Esophagus (tissue), 2 donors: ENCODE results near the gene ANKS1B. TPM values are rescaled to one million over a fixed set of nuclear protein-coding genes. Genes with fewer than 3 reads are reported as not detected.
"Not testable (repeated sequence)": the region's sequence is repeated elsewhere in the genome, so short reads cannot be mapped to it uniquely, and the experiment has no call there.

Source experiments
- H3K27ac ChIP-seq, 2 donors: one replicate each; pipeline ENCODE4 v1.5.1; 2013; ENCODE audit warnings: low read depth in 2 of 2, mild to moderate bottlenecking in 2 of 2, inconsistent platforms in 1 of 2, low read length in 1 of 2, moderate library complexity in 1 of 2
- H3K27me3 ChIP-seq, 2 donors: one replicate each; pipeline ENCODE4 v1.6.1; 2013; ENCODE audit warnings: low read length in 2 of 2, control low read depth in 1 of 2, mild to moderate bottlenecking in 1 of 2; ENCODE audit not compliant: insufficient read depth in 2 of 2, control insufficient read depth in 1 of 2
- H3K36me3 ChIP-seq, 2 donors: one replicate each; pipeline ENCODE4 v1.6.1; 2013; ENCODE audit warnings: low read length in 1 of 2; ENCODE audit not compliant: control insufficient read depth in 2 of 2, insufficient read depth in 2 of 2
- H3K4me1 ChIP-seq, 2 donors: one replicate each; pipeline ENCODE4 v1.6.1; 2013; ENCODE audit warnings: low read length in 1 of 2; ENCODE audit not compliant: control insufficient read depth in 2 of 2, insufficient read depth in 2 of 2
- H3K4me3 ChIP-seq, 2 donors: one replicate each; pipeline ENCODE4 v1.5.1; 2013; ENCODE audit warnings: low read length in 2 of 2, mild to moderate bottlenecking in 2 of 2, low read depth in 1 of 2, moderate library complexity in 1 of 2
- H3K9me3 ChIP-seq, 2 donors: one replicate each; pipeline ENCODE4 v1.6.1; 2013; ENCODE audit warnings: mild to moderate bottlenecking in 2 of 2, low read depth in 1 of 2, low read length in 1 of 2, moderate library complexity in 1 of 2; ENCODE audit not compliant: control insufficient read depth in 2 of 2, insufficient read depth in 1 of 2
- WGBS, 2 donors: extraction: QIAGEN DNeasy Blood & Tissue Kit; methylation state at CpG; one replicate each; pipeline ENCODE4 v1.1.7; 2013; 5-methylcytosine and 5-hydroxymethylcytosine counted together
- polyA plus RNA-seq, 2 donors: library from polyadenylated mRNA; stranded (reverse); fragments of 200-250 nt; gene quantifications; one replicate each; pipeline ENCODE4 v1.2.3, GENCODE V29; 2013
- donor health status: healthy with polysubstance abuse.
- donor health status: Bipolar disorder and iron deficiency.

Gene ANKS1B
- polyA plus RNA-seq, 2 donors = 0.85 to 1.0 TPM

DNA sequence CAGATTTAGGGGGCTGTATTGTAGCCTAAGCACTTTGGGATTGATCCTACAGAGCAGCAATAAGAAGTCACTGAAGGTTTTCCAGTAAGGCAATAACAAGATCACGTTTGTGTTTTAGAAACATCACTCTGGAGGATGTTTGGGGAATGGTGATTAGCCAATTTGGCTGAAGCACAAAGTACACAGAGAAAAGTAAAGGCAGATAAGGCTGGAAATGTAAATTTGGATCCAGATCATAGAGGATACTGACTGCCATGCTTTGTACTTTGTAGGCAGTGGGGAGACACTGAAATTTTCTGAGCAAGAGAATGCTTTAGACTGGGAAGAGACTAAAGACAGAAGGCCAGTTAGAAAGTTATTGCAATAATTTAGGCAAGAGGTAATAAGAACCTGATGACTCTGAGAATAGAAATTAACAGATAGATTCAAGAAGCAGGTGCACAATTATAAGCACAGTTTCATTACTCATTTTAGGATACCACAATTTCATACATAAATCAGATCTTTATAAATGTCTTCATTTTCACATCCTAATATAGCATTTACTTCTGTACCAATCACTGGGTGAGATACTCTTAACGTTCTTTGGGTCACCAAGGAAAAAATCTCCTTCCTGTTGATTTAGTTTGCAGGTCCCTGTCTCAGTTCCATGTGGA is 651.7 kb downstream of the ANKS1B start:
- no peak overlapping the region for H3K27ac ChIP-seq
- H3K9me3 ChIP-seq = no peaks in the 10 kb centered on the region
- no peaks in the 10 kb centered on the region for H3K4me1 ChIP-seq
- no peak overlapping the region for H3K4me3 ChIP-seq
- H3K36me3 ChIP-seq = no peaks in the 10 kb centered on the region
- 12 to 18% methylated on average over 2 of the region's 2 CpGs for WGBS, 2 donors
- no peaks in the 10 kb centered on the region for H3K27me3 ChIP-seq

DNA sequence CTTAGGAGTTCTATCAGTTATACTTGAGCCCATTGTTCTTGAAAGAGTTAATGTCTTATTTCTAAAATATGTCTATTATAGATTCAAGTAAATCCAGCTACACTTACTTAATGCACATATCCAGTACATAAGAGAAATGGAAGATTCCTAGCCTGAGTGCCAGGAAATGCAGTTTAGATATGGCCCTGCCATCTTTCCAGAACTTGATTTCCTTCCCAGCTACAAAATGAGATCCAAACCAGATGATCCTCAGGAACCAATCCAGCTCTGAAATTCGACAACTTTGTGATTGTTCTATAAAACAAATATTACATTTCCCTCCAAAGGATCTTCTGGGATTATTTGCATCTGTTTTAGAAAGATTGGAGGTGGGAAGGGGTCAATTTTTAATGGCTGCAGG is 654.5 kb downstream of the ANKS1B start:
- Histone ChIP-seq H3K27ac (no peak overlapping the region), H3K36me3 (no peaks in the 10 kb centered on the region), H3K9me3 (no peaks in the 10 kb centered on the region), H3K4me1 (no peaks in the 10 kb centered on the region), H3K27me3 (no peaks in the 10 kb centered on the region), H3K4me3 (no peak overlapping the region)
- WGBS, 2 donors = 12 to 26% methylated on average over 1 of the region's 1 CpG

DNA sequence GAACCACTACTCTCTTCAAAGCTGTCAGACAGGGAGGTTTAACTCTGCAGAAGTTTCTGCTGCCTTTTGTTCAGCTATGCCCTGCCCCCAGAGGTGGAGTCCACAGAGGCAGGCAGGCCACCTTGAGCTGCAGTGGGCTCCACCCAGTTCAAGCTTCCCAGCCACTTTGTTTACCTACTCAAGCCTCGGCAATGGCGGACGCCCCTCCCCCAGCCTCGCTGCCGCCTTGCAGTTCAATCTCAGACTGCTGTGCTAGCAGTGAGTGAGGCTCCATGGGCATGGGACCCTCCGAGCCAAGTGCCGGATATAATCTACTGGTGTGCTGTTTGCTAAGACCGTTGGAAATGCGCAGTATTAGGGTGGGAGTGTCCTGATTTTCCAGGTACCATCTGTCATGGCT is 663.5 kb downstream of the ANKS1B start:
- H3K4me3 ChIP-seq, H3K4me1 ChIP-seq, H3K9me3 ChIP-seq, H3K27ac ChIP-seq, H3K27me3 ChIP-seq, H3K36me3 ChIP-seq: not testable (repeated sequence)
- WGBS, 2 donors = 91 to 92% methylated on average over 9 of the region's 9 CpGs

DNA sequence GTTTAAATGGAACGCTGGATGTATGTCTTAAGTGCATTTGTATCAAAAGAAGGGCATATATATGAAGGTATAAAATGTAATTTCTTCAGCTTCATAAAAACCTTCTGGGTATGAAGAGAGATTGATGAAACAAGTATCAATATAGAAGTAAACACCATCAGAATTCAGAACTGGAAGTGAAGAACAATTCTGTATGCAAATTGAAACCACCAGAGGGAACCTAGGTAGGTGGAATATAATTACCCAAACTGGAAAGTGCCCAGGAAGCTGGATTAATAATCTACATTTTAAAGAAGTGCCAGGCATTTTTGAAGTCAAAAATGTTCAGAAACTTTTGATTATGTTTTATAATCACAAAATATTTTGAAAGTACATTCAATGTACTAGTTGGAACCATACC is 673.4 kb downstream of the ANKS1B start:
- H3K4me3 ChIP-seq = no peak overlapping the region
- 76 to 91% methylated on average over 1 of the region's 1 CpG for WGBS, 2 donors
- no peaks in the 10 kb centered on the region for H3K36me3 ChIP-seq
- no peaks in the 10 kb centered on the region for H3K9me3 ChIP-seq
- H3K27me3 ChIP-seq = no peaks in the 10 kb centered on the region
- no peak overlapping the region for H3K27ac ChIP-seq
- H3K4me1 ChIP-seq = no peaks in the 10 kb centered on the region

DNA sequence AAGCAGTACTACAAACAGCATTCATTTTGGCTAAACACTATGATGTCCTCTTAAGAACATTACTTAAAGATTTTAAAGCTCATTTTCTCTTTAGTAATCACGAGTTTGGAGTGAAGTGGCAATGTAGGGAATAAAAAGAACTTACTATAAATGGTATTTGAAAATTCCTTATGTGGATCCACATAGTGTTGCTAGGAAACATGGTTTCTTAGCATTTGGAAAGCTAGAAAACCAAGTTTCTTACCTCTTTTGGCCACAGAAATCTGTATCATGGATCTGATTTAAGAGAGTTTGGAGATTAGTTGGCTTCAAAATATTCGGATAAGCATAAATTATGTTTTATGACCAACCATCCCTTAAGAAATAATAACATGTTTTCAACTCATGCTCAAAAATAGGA is 674.9 kb downstream of the ANKS1B start:
- Histone ChIP-seq H3K4me1 (no peaks in the 10 kb centered on the region), H3K36me3 (no peaks in the 10 kb centered on the region), H3K9me3 (no peaks in the 10 kb centered on the region), H3K27me3 (no peaks in the 10 kb centered on the region), H3K4me3 (no peak overlapping the region), H3K27ac (no peak overlapping the region)
- 66% methylated on average over 2 of the region's 2 CpGs for WGBS, 2 donors

DNA sequence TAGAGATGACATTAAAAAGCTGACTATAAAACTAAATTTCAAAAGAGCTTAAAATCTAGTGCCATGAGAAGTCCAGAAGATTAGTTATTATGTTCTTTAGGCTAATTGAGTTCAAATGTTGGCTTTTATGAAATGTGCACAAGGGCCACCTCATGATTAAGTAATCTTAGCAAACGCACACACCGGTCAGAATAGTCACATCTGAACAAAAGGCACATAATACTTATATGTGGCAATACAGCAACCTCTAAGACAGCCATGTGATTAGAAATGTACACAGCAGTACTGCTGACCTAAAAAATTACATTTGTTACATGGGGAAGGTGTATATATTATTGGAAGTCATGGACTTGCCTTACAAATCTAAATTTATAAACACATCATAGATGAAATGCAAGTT is 681.9 kb downstream of the ANKS1B start:
- Histone ChIP-seq H3K4me1 (no peaks in the 10 kb centered on the region), H3K27ac (no peak overlapping the region), H3K27me3 (no peaks in the 10 kb centered on the region), H3K9me3 (no peaks in the 10 kb centered on the region), H3K36me3 (no peaks in the 10 kb centered on the region), H3K4me3 (no peak overlapping the region)
- 53 to 56% methylated on average over 2 of the region's 2 CpGs for WGBS, 2 donors

DNA sequence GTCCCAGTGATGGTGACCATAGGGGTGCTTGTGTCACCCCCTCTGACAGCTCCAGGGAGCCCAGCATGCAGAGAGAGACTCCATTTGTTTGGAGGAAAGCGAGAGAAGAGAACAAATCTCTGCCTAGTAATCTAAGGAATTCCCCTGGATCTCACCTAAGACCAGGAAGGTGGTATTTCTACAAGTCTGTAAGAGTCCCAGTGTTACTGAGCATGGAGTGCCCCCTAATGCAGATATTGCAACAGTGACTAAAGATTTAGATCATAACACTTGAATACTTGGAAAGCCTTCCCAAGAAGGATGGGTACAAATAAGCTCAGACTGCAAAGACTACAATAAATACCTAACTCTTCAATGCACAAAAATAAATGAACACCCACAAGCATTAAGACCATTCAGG is 697.6 kb downstream of the ANKS1B start:
- Histone ChIP-seq H3K9me3 (peaks cover 0 to 2% of the 10 kb centered on the region in 2 donors), H3K27me3 (no peaks in the 10 kb centered on the region), H3K4me1 (peaks cover 0 to 2% of the 10 kb centered on the region in 2 donors), H3K4me3 (no peak overlapping the region), H3K36me3 (no peaks in the 10 kb centered on the region), H3K27ac (no peak overlapping the region)
- 86 to 92% methylated on average over 1 of the region's 1 CpG for WGBS, 2 donors

DNA sequence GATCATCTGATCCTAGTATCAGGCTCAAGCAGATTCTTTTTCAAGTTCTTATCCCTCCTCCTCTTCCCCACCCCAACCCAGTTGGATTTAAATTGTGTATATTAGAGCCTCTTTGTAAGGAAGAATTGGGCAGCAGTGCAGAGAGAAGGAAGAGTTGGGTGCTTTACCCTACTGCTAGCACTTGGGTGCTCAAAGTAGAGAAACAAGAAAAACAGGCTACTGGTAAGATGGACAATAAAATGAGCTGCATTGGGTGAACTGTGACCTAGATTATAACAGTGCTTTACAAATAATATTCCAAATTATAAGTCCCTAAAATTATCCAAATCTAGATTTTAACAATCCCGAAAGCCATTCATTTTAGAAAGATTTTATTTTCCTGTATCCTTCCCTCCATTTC is 700.6 kb downstream of the ANKS1B start:
- WGBS, 2 donors = 90 to 96% methylated on average over 1 of the region's 1 CpG
- Histone ChIP-seq H3K27ac (no peak overlapping the region), H3K9me3 (peaks cover 0 to 2% of the 10 kb centered on the region in 2 donors), H3K27me3 (no peaks in the 10 kb centered on the region), H3K4me1 (peaks cover 0 to 2% of the 10 kb centered on the region in 2 donors), H3K36me3 (no peaks in the 10 kb centered on the region), H3K4me3 (no peak overlapping the region)

DNA sequence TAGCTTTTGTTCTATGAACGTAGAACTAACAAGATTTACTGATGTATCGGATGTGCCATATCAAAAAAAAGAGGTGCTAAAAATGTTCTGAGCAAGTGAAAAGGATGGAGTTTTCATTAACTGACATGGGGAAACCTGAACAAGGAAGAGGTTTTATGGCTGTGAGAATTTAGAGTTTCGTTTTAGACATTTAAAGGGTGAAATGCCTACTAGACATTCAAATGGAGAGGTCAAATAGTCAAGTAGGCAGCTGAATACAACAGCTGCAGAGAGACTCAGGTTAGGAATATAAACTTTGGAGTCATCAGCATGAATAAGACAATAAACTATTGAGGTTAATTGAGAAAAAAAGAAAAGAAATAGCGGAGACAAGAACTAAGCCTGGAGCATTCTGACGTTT is 702.1 kb downstream of the ANKS1B start:
- H3K4me1 ChIP-seq = peaks cover 0 to 2% of the 10 kb centered on the region in 2 donors
- H3K4me3 ChIP-seq = no peak overlapping the region
- no peaks in the 10 kb centered on the region for H3K36me3 ChIP-seq
- no peaks in the 10 kb centered on the region for H3K27me3 ChIP-seq
- H3K27ac ChIP-seq = no peak overlapping the region
- H3K9me3 ChIP-seq = peaks cover 0 to 2% of the 10 kb centered on the region in 2 donors
- WGBS, 2 donors = 71 to 75% methylated on average over 5 of the region's 5 CpGs

DNA sequence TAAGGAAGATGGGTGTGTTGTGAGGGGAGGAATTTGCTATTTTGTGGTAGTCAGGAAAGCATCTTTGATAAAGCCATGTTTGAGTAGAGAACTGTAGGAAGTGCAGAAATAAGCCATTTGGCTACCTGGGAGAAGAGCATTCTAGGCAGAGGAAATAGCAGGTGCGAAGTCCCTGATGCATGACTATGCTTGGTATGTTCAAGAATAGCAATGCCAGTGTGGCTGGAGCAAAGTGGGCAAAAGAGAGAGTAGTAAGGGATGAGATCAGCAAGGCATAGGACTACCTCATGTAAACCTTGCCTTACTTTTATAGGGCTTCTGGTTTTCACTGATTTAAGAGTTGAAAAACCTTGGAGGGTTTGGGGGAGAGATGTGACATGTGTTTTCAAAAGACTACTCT is 702.6 kb downstream of the ANKS1B start:
- H3K9me3 ChIP-seq = peaks cover 0 to 2% of the 10 kb centered on the region in 2 donors
- no peaks in the 10 kb centered on the region for H3K36me3 ChIP-seq
- peaks cover 0 to 2% of the 10 kb centered on the region in 2 donors for H3K4me1 ChIP-seq
- H3K27me3 ChIP-seq = no peaks in the 10 kb centered on the region
- H3K4me3 ChIP-seq = no peak overlapping the region
- 88 to 96% methylated on average over 1 of the region's 1 CpG for WGBS, 2 donors
- H3K27ac ChIP-seq = no peak overlapping the region
